Anterior cingulate cortex (tissue), 58 donors: Measurements from ENCODE around the gene S100A8.
A peak's percentile ranks its signal among the peaks of the same experiment; 100 is the strongest.
"Not testable (repeated sequence)": the region's sequence is repeated elsewhere in the genome, so short reads cannot be mapped to it uniquely, and the experiment has no call there.

Source experiments
- DNase-seq, 58 donors: peaks; one replicate each; lab custom pipeline; 2025; lab: John Stamatoyannopoulos, UW

S100A8 gene

GRCh38 chr1:153390938-153391710, at the start of gene S100A8:
Gene S100A8 (minus strand): TSS chr1:153391073. CDS start chr1:153390535, 538 bp downstream.
- peak in 10 of 58 donors; percentile 1 to 48 (median 11) for DNase-seq

GRCh38 chr1:153439273-153439672, 48.4 kb upstream of the S100A8 start:
- DNase-seq, result no peak

- DNase-seq, result no peak
These were observed 47.7 kb upstream of the S100A8 start for GRCh38 chr1:153438599-153438998.

- DNase-seq, result no peak
These were observed 46.4 kb upstream of the S100A8 start for GRCh38 chr1:153437236-153437635.

- no peak for DNase-seq
These were observed 44.0 kb upstream of the S100A8 start for GRCh38 chr1:153434746-153435455.

GRCh38 chr1:153432874-153433681, 42.2 kb upstream of the S100A8 start:
- no peak for DNase-seq

- no peak for DNase-seq
These were observed 41.1 kb upstream of the S100A8 start for GRCh38 chr1:153431928-153432327.

- no peak for DNase-seq
These were observed 40.6 kb upstream of the S100A8 start for GRCh38 chr1:153431427-153431826.

- no peak for DNase-seq
These were observed 40.1 kb upstream of the S100A8 start for GRCh38 chr1:153431002-153431401.

GRCh38 chr1:153430561-153430960, 39.7 kb upstream of the S100A8 start:
- DNase-seq, result no peak

- no peak for DNase-seq
These were observed 39.3 kb upstream of the S100A8 start for GRCh38 chr1:153430166-153430553.

GRCh38 chr1:153429266-153430165, 38.6 kb upstream of the S100A8 start:
- DNase-seq, result no peak

- DNase-seq, result no peak
These were observed 37.9 kb upstream of the S100A8 start for GRCh38 chr1:153428791-153429190.

- no peak for DNase-seq
These were observed 37.3 kb upstream of the S100A8 start for GRCh38 chr1:153428073-153428638.

GRCh38 chr1:153426809-153427208, 35.9 kb upstream of the S100A8 start:
- no peak for DNase-seq

- peak in 21 of 58 donors; percentile 1 to 37 (median 14) for DNase-seq
These were observed 31.7 kb upstream of the S100A8 start for GRCh38 chr1:153422450-153423068.

GRCh38 chr1:153420306-153420705, 29.4 kb upstream of the S100A8 start:
- DNase-seq, result no peak

GRCh38 chr1:153419436-153419793, 28.5 kb upstream of the S100A8 start:
- not testable (repeated sequence) for DNase-seq

GRCh38 chr1:153418758-153419435, 28.0 kb upstream of the S100A8 start:
- not testable (repeated sequence) for DNase-seq
